ENCODE measurements around the gene USP10. TPM values are rescaled to one million over a fixed set of nuclear protein-coding genes. Genes with fewer than 3 reads are reported as not detected.

Gene USP10
- total and polyA plus RNA-seq, 2 donors (not counting 3 experiments of a cell fraction or from before 2014, with no cell fraction given) = 84.0 to 115 TPM

- TF ChIP-seq POLR2AphosphoS5 (IDR thresholded peaks at IDR 0.05; ENCODE audit: insufficient read depth, low read depth, low read length) (no peak), CTCF (IDR thresholded peaks at IDR 0.05; ENCODE audit: extremely low read depth in 1 of 2, insufficient read depth in 1 of 2, low read depth in 1 of 2, low read length in 2 of 2) (no peak), MYC (IDR thresholded peaks at IDR 0.05; ENCODE audit: low read depth, low read length) (no peak), EZH2 (IDR thresholded peaks at IDR 0.05; ENCODE audit: borderline replicate concordance, low read depth, low read length, severe bottlenecking) (no peak), GATA2 (IDR thresholded peaks at IDR 0.05; ENCODE audit: insufficient read depth, insufficient read length, low read depth, low read length) (no peak), POLR2A (IDR thresholded peaks at IDR 0.05; ENCODE audit: low read depth, low read length) (no peak), JUN (IDR thresholded peaks at IDR 0.05; ENCODE audit: borderline replicate concordance, insufficient read depth, insufficient read length, low read depth) (no peak), FOS (IDR thresholded peaks at IDR 0.05; ENCODE audit: borderline replicate concordance, insufficient read depth, low read length) (no peak)
- DNase-seq (ENCODE audit: low read depth, low spot score) (no peak), FAIRE-seq (no peak)
- Histone ChIP-seq H3K27ac (ENCODE audit: insufficient read depth, low read depth, low read length) (no peak overlapping the region), H4K20me1 (replicated peaks; ENCODE audit: control insufficient read depth, extremely low read depth, insufficient read depth, low read length) (no peaks in the 10 kb centered on the region), H3K9ac (replicated peaks; ENCODE audit: extremely low read depth, insufficient read depth, low read length) (no peak overlapping the region), H3K9me1 (replicated peaks; ENCODE audit: control insufficient read depth, extremely low read depth, insufficient read depth, low read length) (no peaks in the 10 kb centered on the region), H3K36me3 (ENCODE audit: control insufficient read depth in 2 of 2, extremely low read depth in 1 of 2, insufficient read depth in 2 of 2, low read length in 2 of 2) (peaks cover 16 to 17% of the 10 kb centered on the region in 2 experiments), H2AFZ (ENCODE audit: low read depth, low read length) (no peak overlapping the region), H3K9me3 (replicated peaks; ENCODE audit: control insufficient read depth, insufficient read depth, low read length) (no peaks in the 10 kb centered on the region), H3K4me2 (ENCODE audit: insufficient read depth, low read length) (no peak overlapping the region), H3K27me3 (ENCODE audit: control insufficient read depth in 2 of 2, insufficient read depth in 2 of 2, low read length in 2 of 2) (no peaks in the 10 kb centered on the region), H3K4me3 (replicated peaks in 1 of 3; ENCODE audit: insufficient read depth in 1 of 3, low read depth in 1 of 3, low read length in 3 of 3) (no peak overlapping the region), H3K4me1 (ENCODE audit: control insufficient read depth, extremely low read depth, insufficient read depth, low read length) (peaks cover 13% of the 10 kb centered on the region), H3K79me2 (ENCODE audit: control insufficient read depth, insufficient read depth, low read length) (peaks cover 45% of the 10 kb centered on the region)
- CTCF ChIA-PET = no interaction called here
- POLR2A ChIA-PET = no interaction called here
- intact Hi-C loops (cut with micrococcal nuclease) = no loop called here
- dilution Hi-C loops (cut with MboI; ENCODE audit: extremely low pct_ligation_motif_present, low sequenced_read_pairs) = loop anchor here (25.0 kb wide), 1 partner anchor 201 kb away; no protein-coding TSS in a partner anchor
- BruUV-seq (replicated peaks) = no TSS peak
Measured at GRCh38 chr16:84761448-84762368, 61.9 kb downstream of the USP10 start.

Measured in endothelial cell of umbilical vein (primary cell).